HL-60 (cell line): ENCODE results near the gene HTRA1.

Experiments used
- POLR2AphosphoS5 ChIP-seq: IDR thresholded peaks from 2 replicates; pipeline ENCODE4 v1.6.1; 2012; ENCODE audit warnings: low read depth
- TF ChIP-seq, protein P1 (sequence below): IDR thresholded peaks from one replicate; pipeline ENCODE4 v1.5.1; 2011; ENCODE audit warnings: low read length, control low read depth, inconsistent platforms; ENCODE audit not compliant: insufficient read depth

DNA sequence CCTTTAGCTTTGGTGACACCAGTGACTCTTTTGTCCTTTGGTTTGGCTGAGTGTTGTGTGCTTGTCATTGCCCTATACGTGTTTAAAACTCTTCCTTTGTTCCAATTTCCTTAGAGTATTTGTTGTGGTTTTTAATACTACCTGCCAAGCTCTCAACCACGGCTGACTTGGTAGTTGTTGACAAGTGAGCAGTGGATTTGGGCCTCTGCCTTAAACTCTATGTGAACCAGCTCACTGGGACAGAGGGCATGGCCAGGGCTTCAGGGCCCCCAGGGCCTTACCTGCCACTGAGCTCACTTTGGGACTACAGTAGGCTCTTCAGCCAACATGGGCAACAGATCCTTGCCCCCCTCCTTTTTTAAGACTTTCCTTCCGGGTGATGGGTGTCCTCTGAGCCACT is 89.6 kb downstream of the HTRA1 start:
- TF ChIP-seq, protein P1, sequence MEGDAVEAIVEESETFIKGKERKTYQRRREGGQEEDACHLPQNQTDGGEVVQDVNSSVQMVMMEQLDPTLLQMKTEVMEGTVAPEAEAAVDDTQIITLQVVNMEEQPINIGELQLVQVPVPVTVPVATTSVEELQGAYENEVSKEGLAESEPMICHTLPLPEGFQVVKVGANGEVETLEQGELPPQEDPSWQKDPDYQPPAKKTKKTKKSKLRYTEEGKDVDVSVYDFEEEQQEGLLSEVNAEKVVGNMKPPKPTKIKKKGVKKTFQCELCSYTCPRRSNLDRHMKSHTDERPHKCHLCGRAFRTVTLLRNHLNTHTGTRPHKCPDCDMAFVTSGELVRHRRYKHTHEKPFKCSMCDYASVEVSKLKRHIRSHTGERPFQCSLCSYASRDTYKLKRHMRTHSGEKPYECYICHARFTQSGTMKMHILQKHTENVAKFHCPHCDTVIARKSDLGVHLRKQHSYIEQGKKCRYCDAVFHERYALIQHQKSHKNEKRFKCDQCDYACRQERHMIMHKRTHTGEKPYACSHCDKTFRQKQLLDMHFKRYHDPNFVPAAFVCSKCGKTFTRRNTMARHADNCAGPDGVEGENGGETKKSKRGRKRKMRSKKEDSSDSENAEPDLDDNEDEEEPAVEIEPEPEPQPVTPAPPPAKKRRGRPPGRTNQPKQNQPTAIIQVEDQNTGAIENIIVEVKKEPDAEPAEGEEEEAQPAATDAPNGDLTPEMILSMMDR: no peak
- TF ChIP-seq POLR2AphosphoS5: no peak
